HEK293 (cell line): ENCODE measurements around the gene CAPZB.

Experiments
- GLIS2 ChIP-seq: fragments of 450-650 bp; formaldehyde crosslinking; IDR thresholded peaks from 2 replicates; pipeline ENCODE4 v1.5.1; 2016; ENCODE audit warnings: missing biosample characterization, missing genetic modification characterization
- KLF7 ChIP-seq: fragments of 450-650 bp; formaldehyde crosslinking; IDR thresholded peaks from 2 replicates; pipeline ENCODE4 v1.5.1; 2016; ENCODE audit warnings: missing biosample characterization, missing genetic modification characterization, borderline replicate concordance
- SCRT2 ChIP-seq: fragments of 450-650 bp; formaldehyde crosslinking; IDR thresholded peaks from 2 replicates; pipeline ENCODE4 v1.5.1; 2016; ENCODE audit warnings: missing biosample characterization, missing genetic modification characterization
- SP3 ChIP-seq: fragments of 450-650 bp; formaldehyde crosslinking; IDR thresholded peaks from 2 replicates; pipeline ENCODE4 v1.5.1; 2016; ENCODE audit warnings: missing biosample characterization, missing genetic modification characterization
- ZFHX2 ChIP-seq: fragments of 450-650 bp; formaldehyde crosslinking; conservative IDR thresholded peaks from 2 replicates; pipeline ENCODE4 v1.5.1; 2016; ENCODE audit warnings: missing biosample characterization, missing genetic modification characterization
- ZFP37 ChIP-seq: fragments of 450-650 bp; formaldehyde crosslinking; IDR thresholded peaks from 2 replicates; pipeline ENCODE4 v1.5.1; 2016; ENCODE audit warnings: missing biosample characterization, missing genetic modification characterization
- ZFP69B ChIP-seq: fragments of 450-650 bp; formaldehyde crosslinking; IDR thresholded peaks from 2 replicates; pipeline ENCODE4 v1.5.1; 2016; ENCODE audit warnings: missing biosample characterization, missing genetic modification characterization
- ZIC2 ChIP-seq: fragments of 450-650 bp; formaldehyde crosslinking; IDR thresholded peaks from 2 replicates; pipeline ENCODE4 v1.5.1; 2016; ENCODE audit warnings: missing biosample characterization, missing genetic modification characterization
- ZNF112 ChIP-seq: fragments of 450-650 bp; formaldehyde crosslinking; IDR thresholded peaks from 2 replicates; pipeline ENCODE4 v1.5.0; 2017; ENCODE audit warnings: missing biosample characterization, missing genetic modification characterization
- ZNF169 ChIP-seq: fragments of 450-650 bp; formaldehyde crosslinking; IDR thresholded peaks from 2 replicates; pipeline ENCODE4 v1.5.1; 2016; ENCODE audit warnings: missing biosample characterization, missing genetic modification characterization
- ZNF37A ChIP-seq: fragments of 450-650 bp; IDR thresholded peaks from 2 replicates; pipeline ENCODE4 v1.5.1; 2018; ENCODE audit warnings: missing biosample characterization, missing genetic modification characterization
- ZNF394 ChIP-seq: fragments of 450-650 bp; formaldehyde crosslinking; IDR thresholded peaks from 2 replicates; pipeline ENCODE4 v1.5.1; 2016; ENCODE audit warnings: missing biosample characterization, missing genetic modification characterization, mild to moderate bottlenecking, moderate library complexity, borderline replicate concordance
- ZNF521 ChIP-seq: fragments of 450-650 bp; formaldehyde crosslinking; IDR thresholded peaks from 2 replicates; pipeline ENCODE4 v1.5.1; 2017; ENCODE audit warnings: missing biosample characterization, mild to moderate bottlenecking, missing genetic modification characterization
- ZNF549 ChIP-seq: fragments of 450-650 bp; IDR thresholded peaks from 2 replicates; pipeline ENCODE4 v1.5.1; 2018; ENCODE audit warnings: missing biosample characterization, missing genetic modification characterization, mild to moderate bottlenecking, inconsistent platforms, moderate library complexity
- ZNF677 ChIP-seq: fragments of 450-650 bp; IDR thresholded peaks from 2 replicates; pipeline ENCODE4 v1.5.0; 2018; ENCODE audit warnings: missing biosample characterization, mild to moderate bottlenecking, missing genetic modification characterization, moderate library complexity
- ZNF792 ChIP-seq: fragments of 450-650 bp; formaldehyde crosslinking; IDR thresholded peaks from 2 replicates; pipeline ENCODE4 v1.5.1; 2016; ENCODE audit warnings: missing biosample characterization, missing genetic modification characterization
- ZNF843 ChIP-seq: fragments of 450-650 bp; formaldehyde crosslinking; IDR thresholded peaks from 2 replicates; pipeline ENCODE4 v1.5.1; 2016; ENCODE audit warnings: missing biosample characterization, missing genetic modification characterization
- TF ChIP-seq, protein P1 (sequence below): fragments of 450-650 bp; formaldehyde crosslinking; IDR thresholded peaks from 2 replicates; pipeline ENCODE4 v1.5.1; 2016; ENCODE audit warnings: missing biosample characterization, missing genetic modification characterization
- TF ChIP-seq, protein P2 (sequence below): fragments of 450-650 bp; formaldehyde crosslinking; IDR thresholded peaks from 2 replicates; pipeline ENCODE4 v1.5.1; 2017; ENCODE audit warnings: missing biosample characterization, missing genetic modification characterization
- TF ChIP-seq, protein P3 (sequence below): sonication (generic); formaldehyde crosslinking; IDR thresholded peaks from 2 replicates; pipeline ENCODE4 v1.8.1; 2022; ENCODE audit warnings: mild to moderate bottlenecking, moderate library complexity, missing genetic modification reagents
- TF ChIP-seq, protein P4 (sequence below): fragments of 450-650 bp; formaldehyde crosslinking; IDR thresholded peaks from 2 replicates; pipeline ENCODE4 v1.5.1; 2016; ENCODE audit warnings: missing biosample characterization, missing genetic modification characterization
- TF ChIP-seq, protein P5 (sequence below): fragments of 450-650 bp; formaldehyde crosslinking; optimal IDR thresholded peaks from 2 replicates; pipeline ENCODE3; 2016; ENCODE audit warnings: missing biosample characterization, mild to moderate bottlenecking, missing genetic modification characterization
- TF ChIP-seq, protein P6 (sequence below): fragments of 450-650 bp; IDR thresholded peaks from 2 replicates; pipeline ENCODE4 v1.5.1; 2018; ENCODE audit warnings: missing biosample characterization, mild to moderate bottlenecking, missing genetic modification characterization
- TF ChIP-seq, protein P7 (sequence below): fragments of 450-650 bp; formaldehyde crosslinking; IDR thresholded peaks from 2 replicates; pipeline ENCODE4 v1.5.1; 2016; ENCODE audit warnings: missing biosample characterization, missing genetic modification characterization, borderline replicate concordance

Gene CAPZB

DNA sequence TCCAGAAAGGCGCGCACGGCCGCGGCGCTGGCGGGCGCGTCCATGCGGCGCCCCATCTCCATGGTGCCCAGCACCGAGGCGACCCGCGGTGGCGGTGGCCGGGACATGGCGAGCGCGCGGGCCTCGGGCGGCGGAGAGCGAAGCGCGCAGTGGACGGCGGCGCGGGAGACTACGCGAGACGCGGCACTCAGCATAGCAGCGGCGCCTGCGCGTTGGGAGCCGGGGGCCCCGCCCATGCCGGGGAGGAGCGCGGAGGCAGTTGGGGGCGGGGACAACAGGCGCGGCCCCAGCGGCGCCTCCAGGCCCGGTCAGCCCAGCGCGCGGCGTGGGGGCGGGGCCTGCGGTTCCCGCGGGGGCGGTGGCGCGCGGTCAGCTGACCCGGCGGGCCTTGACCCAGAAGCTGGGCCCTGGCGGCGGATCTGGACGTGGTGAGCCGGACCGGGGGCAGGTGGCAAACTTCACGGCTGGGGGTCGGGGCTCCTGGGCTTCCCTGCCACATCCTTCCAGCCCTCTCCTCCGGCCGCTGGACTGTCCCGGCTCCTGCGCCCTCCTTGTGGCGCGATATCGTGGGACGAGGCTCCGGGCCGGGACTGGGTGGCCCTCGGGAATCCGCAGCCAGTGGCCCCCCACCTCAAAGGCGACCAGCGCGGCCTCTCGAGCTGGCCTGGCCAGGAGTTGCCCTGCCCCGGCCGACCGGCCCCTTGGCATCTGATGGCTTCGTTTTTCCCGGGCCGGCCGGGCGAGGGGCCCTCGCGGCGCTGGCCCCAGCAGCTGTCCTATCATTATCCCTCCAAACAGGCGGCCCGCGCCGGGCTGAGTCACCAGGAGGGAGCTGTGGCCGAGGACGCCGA is 173.2 kb downstream of the CAPZB start, which contains the start of the genes AKR7A2 and SLC66A1 (continued):
- TF ChIP-seq, protein P1, sequence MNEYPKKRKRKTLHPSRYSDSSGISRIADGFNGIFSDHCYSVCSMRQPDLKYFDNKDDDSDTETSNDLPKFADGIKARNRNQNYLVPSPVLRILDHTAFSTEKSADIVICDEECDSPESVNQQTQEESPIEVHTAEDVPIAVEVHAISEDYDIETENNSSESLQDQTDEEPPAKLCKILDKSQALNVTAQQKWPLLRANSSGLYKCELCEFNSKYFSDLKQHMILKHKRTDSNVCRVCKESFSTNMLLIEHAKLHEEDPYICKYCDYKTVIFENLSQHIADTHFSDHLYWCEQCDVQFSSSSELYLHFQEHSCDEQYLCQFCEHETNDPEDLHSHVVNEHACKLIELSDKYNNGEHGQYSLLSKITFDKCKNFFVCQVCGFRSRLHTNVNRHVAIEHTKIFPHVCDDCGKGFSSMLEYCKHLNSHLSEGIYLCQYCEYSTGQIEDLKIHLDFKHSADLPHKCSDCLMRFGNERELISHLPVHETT: no peak
- TF ChIP-seq, protein P2, sequence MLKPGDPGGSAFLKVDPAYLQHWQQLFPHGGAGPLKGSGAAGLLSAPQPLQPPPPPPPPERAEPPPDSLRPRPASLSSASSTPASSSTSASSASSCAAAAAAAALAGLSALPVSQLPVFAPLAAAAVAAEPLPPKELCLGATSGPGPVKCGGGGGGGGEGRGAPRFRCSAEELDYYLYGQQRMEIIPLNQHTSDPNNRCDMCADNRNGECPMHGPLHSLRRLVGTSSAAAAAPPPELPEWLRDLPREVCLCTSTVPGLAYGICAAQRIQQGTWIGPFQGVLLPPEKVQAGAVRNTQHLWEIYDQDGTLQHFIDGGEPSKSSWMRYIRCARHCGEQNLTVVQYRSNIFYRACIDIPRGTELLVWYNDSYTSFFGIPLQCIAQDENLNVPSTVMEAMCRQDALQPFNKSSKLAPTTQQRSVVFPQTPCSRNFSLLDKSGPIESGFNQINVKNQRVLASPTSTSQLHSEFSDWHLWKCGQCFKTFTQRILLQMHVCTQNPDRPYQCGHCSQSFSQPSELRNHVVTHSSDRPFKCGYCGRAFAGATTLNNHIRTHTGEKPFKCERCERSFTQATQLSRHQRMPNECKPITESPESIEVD (tag by site-specific recombination): no peak
- TF ChIP-seq ZNF521 (no peak), ZNF112 (no peak), ZNF394 (tag by site-specific recombination) (no peak), ZFHX2 (tag by site-specific recombination) (no peak), ZNF792 (tag by site-specific recombination) (no peak), ZFP69B (tag by site-specific recombination) (0 out of 2 replicates have a peak, but pooled peaks have one; percentile 39), ZNF37A (tag by site-specific recombination) (no peak), ZNF677 (tag by site-specific recombination) (no peak), SP3 (tag by site-specific recombination) (peak; percentile 55), KLF7 (tag by site-specific recombination) (no peak), ZNF169 (tag by site-specific recombination) (no peak), GLIS2 (tag by site-specific recombination) (peak; percentile 74; the same call in 1 of the 2 replicates), SCRT2 (no peak), ZNF843 (tag by site-specific recombination) (0 out of 2 replicates have a peak, but pooled peaks have one; percentile 45), ZIC2 (tag by site-specific recombination) (no peak), ZNF549 (tag by site-specific recombination) (no peak), ZFP37 (peak; percentile 77)
- TF ChIP-seq, protein P3, sequence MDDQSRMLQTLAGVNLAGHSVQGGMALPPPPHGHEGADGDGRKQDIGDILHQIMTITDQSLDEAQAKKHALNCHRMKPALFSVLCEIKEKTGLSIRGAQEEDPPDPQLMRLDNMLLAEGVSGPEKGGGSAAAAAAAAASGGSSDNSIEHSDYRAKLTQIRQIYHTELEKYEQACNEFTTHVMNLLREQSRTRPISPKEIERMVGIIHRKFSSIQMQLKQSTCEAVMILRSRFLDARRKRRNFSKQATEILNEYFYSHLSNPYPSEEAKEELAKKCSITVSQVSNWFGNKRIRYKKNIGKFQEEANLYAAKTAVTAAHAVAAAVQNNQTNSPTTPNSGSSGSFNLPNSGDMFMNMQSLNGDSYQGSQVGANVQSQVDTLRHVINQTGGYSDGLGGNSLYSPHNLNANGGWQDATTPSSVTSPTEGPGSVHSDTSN (CRISPR knock-in tag): peak; percentile 81
- TF ChIP-seq, protein P4, sequence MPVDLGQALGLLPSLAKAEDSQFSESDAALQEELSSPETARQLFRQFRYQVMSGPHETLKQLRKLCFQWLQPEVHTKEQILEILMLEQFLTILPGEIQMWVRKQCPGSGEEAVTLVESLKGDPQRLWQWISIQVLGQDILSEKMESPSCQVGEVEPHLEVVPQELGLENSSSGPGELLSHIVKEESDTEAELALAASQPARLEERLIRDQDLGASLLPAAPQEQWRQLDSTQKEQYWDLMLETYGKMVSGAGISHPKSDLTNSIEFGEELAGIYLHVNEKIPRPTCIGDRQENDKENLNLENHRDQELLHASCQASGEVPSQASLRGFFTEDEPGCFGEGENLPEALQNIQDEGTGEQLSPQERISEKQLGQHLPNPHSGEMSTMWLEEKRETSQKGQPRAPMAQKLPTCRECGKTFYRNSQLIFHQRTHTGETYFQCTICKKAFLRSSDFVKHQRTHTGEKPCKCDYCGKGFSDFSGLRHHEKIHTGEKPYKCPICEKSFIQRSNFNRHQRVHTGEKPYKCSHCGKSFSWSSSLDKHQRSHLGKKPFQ (tag by site-specific recombination): no peak
- TF ChIP-seq, protein P5, sequence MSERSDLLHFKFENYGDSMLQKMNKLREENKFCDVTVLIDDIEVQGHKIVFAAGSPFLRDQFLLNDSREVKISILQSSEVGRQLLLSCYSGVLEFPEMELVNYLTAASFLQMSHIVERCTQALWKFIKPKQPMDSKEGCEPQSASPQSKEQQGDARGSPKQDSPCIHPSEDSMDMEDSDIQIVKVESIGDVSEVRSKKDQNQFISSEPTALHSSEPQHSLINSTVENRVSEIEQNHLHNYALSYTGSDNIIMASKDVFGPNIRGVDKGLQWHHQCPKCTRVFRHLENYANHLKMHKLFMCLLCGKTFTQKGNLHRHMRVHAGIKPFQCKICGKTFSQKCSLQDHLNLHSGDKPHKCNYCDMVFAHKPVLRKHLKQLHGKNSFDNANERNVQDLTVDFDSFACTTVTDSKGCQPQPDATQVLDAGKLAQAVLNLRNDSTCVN (tag by site-specific recombination): peak; percentile 61
- TF ChIP-seq, protein P6, sequence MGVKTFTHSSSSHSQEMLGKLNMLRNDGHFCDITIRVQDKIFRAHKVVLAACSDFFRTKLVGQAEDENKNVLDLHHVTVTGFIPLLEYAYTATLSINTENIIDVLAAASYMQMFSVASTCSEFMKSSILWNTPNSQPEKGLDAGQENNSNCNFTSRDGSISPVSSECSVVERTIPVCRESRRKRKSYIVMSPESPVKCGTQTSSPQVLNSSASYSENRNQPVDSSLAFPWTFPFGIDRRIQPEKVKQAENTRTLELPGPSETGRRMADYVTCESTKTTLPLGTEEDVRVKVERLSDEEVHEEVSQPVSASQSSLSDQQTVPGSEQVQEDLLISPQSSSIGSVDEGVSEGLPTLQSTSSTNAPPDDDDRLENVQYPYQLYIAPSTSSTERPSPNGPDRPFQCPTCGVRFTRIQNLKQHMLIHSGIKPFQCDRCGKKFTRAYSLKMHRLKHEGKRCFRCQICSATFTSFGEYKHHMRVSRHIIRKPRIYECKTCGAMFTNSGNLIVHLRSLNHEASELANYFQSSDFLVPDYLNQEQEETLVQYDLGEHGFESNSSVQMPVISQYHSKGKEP: no peak
- TF ChIP-seq, protein P7, sequence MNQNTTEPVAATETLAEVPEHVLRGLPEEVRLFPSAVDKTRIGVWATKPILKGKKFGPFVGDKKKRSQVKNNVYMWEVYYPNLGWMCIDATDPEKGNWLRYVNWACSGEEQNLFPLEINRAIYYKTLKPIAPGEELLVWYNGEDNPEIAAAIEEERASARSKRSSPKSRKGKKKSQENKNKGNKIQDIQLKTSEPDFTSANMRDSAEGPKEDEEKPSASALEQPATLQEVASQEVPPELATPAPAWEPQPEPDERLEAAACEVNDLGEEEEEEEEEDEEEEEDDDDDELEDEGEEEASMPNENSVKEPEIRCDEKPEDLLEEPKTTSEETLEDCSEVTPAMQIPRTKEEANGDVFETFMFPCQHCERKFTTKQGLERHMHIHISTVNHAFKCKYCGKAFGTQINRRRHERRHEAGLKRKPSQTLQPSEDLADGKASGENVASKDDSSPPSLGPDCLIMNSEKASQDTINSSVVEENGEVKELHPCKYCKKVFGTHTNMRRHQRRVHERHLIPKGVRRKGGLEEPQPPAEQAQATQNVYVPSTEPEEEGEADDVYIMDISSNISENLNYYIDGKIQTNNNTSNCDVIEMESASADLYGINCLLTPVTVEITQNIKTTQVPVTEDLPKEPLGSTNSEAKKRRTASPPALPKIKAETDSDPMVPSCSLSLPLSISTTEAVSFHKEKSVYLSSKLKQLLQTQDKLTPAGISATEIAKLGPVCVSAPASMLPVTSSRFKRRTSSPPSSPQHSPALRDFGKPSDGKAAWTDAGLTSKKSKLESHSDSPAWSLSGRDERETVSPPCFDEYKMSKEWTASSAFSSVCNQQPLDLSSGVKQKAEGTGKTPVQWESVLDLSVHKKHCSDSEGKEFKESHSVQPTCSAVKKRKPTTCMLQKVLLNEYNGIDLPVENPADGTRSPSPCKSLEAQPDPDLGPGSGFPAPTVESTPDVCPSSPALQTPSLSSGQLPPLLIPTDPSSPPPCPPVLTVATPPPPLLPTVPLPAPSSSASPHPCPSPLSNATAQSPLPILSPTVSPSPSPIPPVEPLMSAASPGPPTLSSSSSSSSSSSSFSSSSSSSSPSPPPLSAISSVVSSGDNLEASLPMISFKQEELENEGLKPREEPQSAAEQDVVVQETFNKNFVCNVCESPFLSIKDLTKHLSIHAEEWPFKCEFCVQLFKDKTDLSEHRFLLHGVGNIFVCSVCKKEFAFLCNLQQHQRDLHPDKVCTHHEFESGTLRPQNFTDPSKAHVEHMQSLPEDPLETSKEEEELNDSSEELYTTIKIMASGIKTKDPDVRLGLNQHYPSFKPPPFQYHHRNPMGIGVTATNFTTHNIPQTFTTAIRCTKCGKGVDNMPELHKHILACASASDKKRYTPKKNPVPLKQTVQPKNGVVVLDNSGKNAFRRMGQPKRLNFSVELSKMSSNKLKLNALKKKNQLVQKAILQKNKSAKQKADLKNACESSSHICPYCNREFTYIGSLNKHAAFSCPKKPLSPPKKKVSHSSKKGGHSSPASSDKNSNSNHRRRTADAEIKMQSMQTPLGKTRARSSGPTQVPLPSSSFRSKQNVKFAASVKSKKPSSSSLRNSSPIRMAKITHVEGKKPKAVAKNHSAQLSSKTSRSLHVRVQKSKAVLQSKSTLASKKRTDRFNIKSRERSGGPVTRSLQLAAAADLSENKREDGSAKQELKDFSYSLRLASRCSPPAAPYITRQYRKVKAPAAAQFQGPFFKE: no peak
